ENCODE data around the gene LIN7A.

DNA sequence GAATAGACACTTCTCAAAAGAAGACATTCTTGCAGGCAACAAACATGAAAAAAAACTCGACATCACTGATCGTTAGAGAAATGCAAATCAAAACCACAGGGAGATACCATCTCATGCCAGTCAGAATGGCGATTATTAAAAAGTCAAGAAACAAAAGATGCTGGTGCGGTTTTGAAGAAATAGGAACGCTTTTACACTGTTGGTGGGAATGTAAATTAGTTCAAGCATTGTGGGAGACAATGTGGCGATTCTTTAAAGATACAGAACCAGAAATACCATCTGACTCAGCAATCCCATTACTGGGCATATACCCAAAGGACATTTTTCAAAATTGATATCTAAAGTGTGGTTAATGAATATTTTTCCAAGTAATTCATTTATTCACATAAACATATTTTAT is 39.6 kb upstream of the LIN7A start:
- TF ChIP-seq, protein P1, sequence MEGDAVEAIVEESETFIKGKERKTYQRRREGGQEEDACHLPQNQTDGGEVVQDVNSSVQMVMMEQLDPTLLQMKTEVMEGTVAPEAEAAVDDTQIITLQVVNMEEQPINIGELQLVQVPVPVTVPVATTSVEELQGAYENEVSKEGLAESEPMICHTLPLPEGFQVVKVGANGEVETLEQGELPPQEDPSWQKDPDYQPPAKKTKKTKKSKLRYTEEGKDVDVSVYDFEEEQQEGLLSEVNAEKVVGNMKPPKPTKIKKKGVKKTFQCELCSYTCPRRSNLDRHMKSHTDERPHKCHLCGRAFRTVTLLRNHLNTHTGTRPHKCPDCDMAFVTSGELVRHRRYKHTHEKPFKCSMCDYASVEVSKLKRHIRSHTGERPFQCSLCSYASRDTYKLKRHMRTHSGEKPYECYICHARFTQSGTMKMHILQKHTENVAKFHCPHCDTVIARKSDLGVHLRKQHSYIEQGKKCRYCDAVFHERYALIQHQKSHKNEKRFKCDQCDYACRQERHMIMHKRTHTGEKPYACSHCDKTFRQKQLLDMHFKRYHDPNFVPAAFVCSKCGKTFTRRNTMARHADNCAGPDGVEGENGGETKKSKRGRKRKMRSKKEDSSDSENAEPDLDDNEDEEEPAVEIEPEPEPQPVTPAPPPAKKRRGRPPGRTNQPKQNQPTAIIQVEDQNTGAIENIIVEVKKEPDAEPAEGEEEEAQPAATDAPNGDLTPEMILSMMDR (IDR thresholded peaks at IDR 0.05), result no peak
- TF ChIP-seq POLR2A (IDR thresholded peaks at IDR 0.05), result no peak

All from adrenal gland (tissue), 5 donors.